NT2/D1 (cell line): ENCODE results near the gene RB1.

Experiments
- DNase-seq: peaks from one replicate; pipeline ENCODE4 v3.0.0-alpha.2; 2011; ENCODE audit warnings: low read depth, low spot score
- H3K27me3 ChIP-seq: 2 replicates; pipeline ENCODE4 v1.6.0; 2011; ENCODE audit warnings: mild to moderate bottlenecking; ENCODE audit not compliant: insufficient read length, insufficient read depth
- H3K36me3 ChIP-seq: 2 replicates; pipeline ENCODE4 v1.6.1; 2011; ENCODE audit warnings: mild to moderate bottlenecking, low read length, mixed read lengths; ENCODE audit not compliant: insufficient read depth, insufficient read length
- H3K4me1 ChIP-seq: 2 replicates; pipeline ENCODE4 v1.5.1; 2011; ENCODE audit not compliant: insufficient read depth, insufficient read length
- H3K4me3 ChIP-seq: 2 replicates; pipeline ENCODE4 v1.5.1; 2011; ENCODE audit warnings: low read depth; ENCODE audit not compliant: insufficient read length
- H3K9ac ChIP-seq: 2 replicates; pipeline ENCODE4 v1.6.0; 2011; ENCODE audit warnings: low read depth; ENCODE audit not compliant: insufficient read length
- H3K9me3 ChIP-seq: 2 replicates; pipeline ENCODE4 v1.5.1; 2011; ENCODE audit warnings: mild to moderate bottlenecking, low read length; ENCODE audit not compliant: insufficient read depth
- SUZ12 ChIP-seq: IDR thresholded peaks from 2 replicates; pipeline ENCODE4 v1.6.1; 2011; ENCODE audit not compliant: insufficient read length, insufficient read depth; ENCODE audit errors: extremely low read depth
- YY1 ChIP-seq: IDR thresholded peaks from 2 replicates; pipeline ENCODE4 v1.6.1; 2011; ENCODE audit not compliant: insufficient read length, insufficient read depth
- ZNF274 ChIP-seq: IDR thresholded peaks from 2 replicates; pipeline ENCODE4 v1.6.1; 2011; ENCODE audit warnings: mild to moderate bottlenecking, low read depth, low read length

RB1 gene

GRCh38 chr13:48317511-48318376 is 14.2 kb downstream of the RB1 start:
- TF ChIP-seq YY1 (no peak), SUZ12 (no peak), ZNF274 (no peak)
- no peak for DNase-seq
- no peaks in the 10 kb centered on the region for H3K27me3 ChIP-seq
- peaks cover 4% of the 10 kb centered on the region for H3K9me3 ChIP-seq
- no peak overlapping the region for H3K9ac ChIP-seq
- H3K4me3 ChIP-seq: no peak overlapping the region
- H3K36me3 ChIP-seq: peaks cover 13% of the 10 kb centered on the region
- H3K4me1 ChIP-seq: no peaks in the 10 kb centered on the region

DNA sequence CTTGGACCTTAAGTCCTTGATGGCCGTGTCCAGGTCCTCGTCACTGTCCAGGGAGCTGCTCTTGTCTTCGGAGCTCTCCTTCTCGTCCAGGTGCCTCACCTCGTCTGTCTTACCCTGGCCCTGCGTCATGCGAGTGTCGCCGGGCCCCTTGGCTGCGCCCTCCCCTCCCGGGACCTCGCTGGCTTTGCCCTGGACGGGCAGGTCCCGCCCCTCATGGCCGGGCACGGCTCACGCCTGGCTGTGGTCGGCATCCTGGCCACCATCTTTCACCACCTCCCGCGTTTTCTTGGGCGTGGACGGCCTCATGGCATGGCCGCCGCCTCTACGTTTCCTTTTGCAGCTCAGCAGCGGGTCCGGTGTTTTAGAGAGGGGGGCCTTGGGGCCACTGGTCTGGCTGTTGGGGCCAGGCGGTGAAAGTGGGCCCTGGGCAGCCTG is 14.8 kb downstream of the RB1 start:
- DNase-seq: no peak
- H3K36me3 ChIP-seq: peaks cover 13% of the 10 kb centered on the region
- peaks cover 4% of the 10 kb centered on the region for H3K9me3 ChIP-seq
- H3K9ac ChIP-seq: no peak overlapping the region
- TF ChIP-seq SUZ12 (no peak), ZNF274 (no peak), YY1 (no peak)
- H3K27me3 ChIP-seq: no peaks in the 10 kb centered on the region
- no peaks in the 10 kb centered on the region for H3K4me1 ChIP-seq
- no peak overlapping the region for H3K4me3 ChIP-seq

DNA sequence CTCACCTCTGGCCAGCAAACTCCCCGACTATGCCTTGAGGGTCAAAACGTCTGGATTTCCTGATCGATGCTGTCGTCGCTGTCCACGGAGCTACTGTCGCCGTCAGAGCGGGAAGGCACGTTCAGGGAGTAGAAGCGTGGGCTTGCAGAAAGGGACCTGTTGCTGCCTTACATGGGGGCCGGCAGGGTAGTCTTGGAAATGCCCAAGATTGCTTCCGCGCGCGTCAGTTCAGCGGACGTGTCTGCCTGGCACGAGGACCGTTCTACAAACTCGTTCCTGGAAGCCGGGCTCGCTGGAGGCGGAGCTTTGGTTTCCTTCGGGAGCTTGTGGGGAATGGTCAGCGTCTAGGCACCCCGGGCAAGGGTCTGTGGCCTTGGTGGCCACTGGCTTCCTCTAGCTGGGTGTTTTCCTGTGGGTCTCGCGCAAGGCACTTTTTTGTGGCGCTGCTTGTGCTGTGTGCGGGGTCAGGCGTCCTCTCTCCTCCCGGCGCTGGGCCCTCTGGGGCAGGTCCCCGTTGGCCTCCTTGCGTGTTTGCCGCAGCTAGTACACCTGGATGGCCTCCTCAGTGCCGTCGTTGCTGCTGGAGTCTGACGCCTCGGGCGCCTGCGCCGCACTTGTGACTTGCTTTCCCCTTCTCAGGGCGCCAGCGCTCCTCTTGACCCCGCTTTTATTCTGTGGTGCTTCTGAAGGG is 15.4 kb downstream of the RB1 start:
- no peak overlapping the region for H3K4me3 ChIP-seq
- no peak for TF ChIP-seq YY1
- TF ChIP-seq ZNF274: no peak
- TF ChIP-seq SUZ12: no peak
- no peak for DNase-seq
- peaks cover 13% of the 10 kb centered on the region for H3K36me3 ChIP-seq
- H3K9me3 ChIP-seq: peaks cover 4% of the 10 kb centered on the region
- no peaks in the 10 kb centered on the region for H3K4me1 ChIP-seq
- no peak overlapping the region for H3K9ac ChIP-seq
- H3K27me3 ChIP-seq: no peaks in the 10 kb centered on the region

DNA sequence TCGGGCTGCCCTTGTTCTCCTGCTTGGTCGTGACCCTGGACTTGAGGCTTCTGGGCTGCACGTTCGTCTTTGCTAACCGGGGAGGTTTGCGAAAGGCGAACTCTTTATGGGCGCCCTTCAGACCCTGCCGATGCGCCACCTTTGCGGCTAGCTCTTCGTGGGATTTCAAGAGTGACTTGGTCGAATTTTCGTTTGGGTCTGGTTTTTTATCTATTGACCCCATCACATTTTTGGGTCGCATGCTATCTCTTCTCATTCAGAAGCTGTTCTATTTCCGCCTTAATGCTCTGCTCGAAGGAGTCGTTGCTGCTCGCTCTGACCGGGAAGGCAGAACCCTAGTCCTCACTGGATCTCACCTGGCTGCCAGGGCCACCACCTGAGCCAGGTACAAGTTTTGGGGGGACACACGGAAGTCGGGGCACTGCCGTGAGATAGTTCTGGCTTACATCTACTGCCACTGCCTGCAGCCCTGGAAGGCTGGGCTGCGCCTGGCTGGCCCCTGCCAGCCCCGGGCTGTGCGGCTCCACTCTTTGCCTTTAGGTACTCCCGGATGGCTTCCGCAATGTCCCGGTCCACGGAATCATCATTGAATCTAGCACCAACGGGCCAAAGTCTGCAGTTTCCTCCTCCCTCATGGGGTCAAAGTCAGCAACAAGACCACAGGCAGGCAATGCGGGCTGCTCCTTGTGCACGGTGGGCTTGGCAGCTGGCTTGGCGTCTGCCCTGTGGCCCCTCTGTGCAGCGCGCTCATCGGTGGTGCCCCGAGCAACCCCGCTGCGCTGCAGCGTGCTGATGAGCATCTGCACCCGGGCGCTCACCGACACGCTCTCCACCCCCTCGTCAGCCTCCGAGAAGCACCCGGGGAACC is 16.2 kb downstream of the RB1 start:
- Histone ChIP-seq H3K9ac (no peak overlapping the region), H3K9me3 (peaks cover 4% of the 10 kb centered on the region), H3K4me3 (no peak overlapping the region), H3K4me1 (no peaks in the 10 kb centered on the region), H3K36me3 (peaks cover 13% of the 10 kb centered on the region), H3K27me3 (no peaks in the 10 kb centered on the region)
- TF ChIP-seq YY1 (no peak), ZNF274 (no peak), SUZ12 (no peak)
- DNase-seq: no peak

DNA sequence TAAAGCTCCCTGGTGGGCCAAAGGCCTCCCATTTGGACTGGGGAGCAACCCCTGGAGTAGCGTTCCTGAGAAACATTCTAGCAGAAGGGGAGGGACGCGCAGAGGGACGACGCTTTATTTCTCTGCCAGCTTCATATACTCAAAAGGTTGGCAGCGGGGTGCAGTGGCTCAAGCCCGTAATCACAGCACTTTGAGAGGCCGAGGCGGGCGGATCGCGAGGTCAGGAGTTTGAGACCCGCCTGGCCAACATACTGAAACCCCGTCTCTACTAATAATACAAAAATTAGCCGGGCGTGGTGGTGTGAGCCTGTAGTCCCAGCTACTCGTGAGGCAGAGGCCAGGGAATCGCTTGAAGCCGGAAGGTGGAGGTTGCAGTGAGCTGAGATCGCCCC is 16.8 kb downstream of the RB1 start:
- H3K9me3 ChIP-seq: peaks cover 4% of the 10 kb centered on the region
- TF ChIP-seq ZNF274 (no peak), SUZ12 (no peak), YY1 (no peak)
- peaks cover 13% of the 10 kb centered on the region for H3K36me3 ChIP-seq
- no peaks in the 10 kb centered on the region for H3K4me1 ChIP-seq
- no peak overlapping the region for H3K9ac ChIP-seq
- no peak for DNase-seq
- no peaks in the 10 kb centered on the region for H3K27me3 ChIP-seq
- no peak overlapping the region for H3K4me3 ChIP-seq

- no peak overlapping the region for H3K4me3 ChIP-seq
- H3K27me3 ChIP-seq: no peaks in the 10 kb centered on the region
- no peaks in the 10 kb centered on the region for H3K4me1 ChIP-seq
- H3K9ac ChIP-seq: no peak overlapping the region
- H3K36me3 ChIP-seq: peaks cover 13% of the 10 kb centered on the region
- TF ChIP-seq ZNF274 (no peak), SUZ12 (no peak), YY1 (no peak)
- peaks cover 4% of the 10 kb centered on the region for H3K9me3 ChIP-seq
- DNase-seq: no peak
These were observed 17.4 kb downstream of the RB1 start for GRCh38 chr13:48320891-48321510.
